GOT3 (cell line): ENCODE results near the gene CCDC190.
"Not testable (repeated sequence)": the region's sequence is repeated elsewhere in the genome, so short reads cannot be mapped to it uniquely, and the experiment has no call there.

Experiments used
- DNase-seq: peaks from one replicate; lab custom pipeline; 2025; ENCODE audit warnings: mixed read lengths; lab: John Stamatoyannopoulos, UW

The CCDC190 gene

GRCh38 chr1:162861101-162861500 lies at the start of gene CCDC190:
Gene CCDC190, minus strand, starts transcription at chr1:162861175. Its CDS starts 1,529 bp downstream, at chr1:162859646.
- no peak for DNase-seq

GRCh38 chr1:162910161-162910560 lies 49.2 kb upstream of the CCDC190 start:
- DNase-seq: no peak

- no peak for DNase-seq
These were observed 47.8 kb upstream of the CCDC190 start for GRCh38 chr1:162908780-162909179.

- no peak for DNase-seq
These were observed 47.3 kb upstream of the CCDC190 start for GRCh38 chr1:162908236-162908635.

GRCh38 chr1:162906485-162906884 lies 45.5 kb upstream of the CCDC190 start:
- no peak for DNase-seq

GRCh38 chr1:162905174-162906158 lies 44.5 kb upstream of the CCDC190 start:
- no peak for DNase-seq

GRCh38 chr1:162904579-162904978 lies 43.6 kb upstream of the CCDC190 start:
- no peak for DNase-seq

- DNase-seq: no peak
These were observed 43.0 kb upstream of the CCDC190 start for GRCh38 chr1:162904023-162904422.

GRCh38 chr1:162903246-162903645 lies 42.3 kb upstream of the CCDC190 start:
- DNase-seq: no peak

GRCh38 chr1:162902416-162902815 lies 41.4 kb upstream of the CCDC190 start:
- DNase-seq: no peak

GRCh38 chr1:162901243-162901642 lies 40.3 kb upstream of the CCDC190 start:
- DNase-seq: no peak

- no peak for DNase-seq
These were observed 38.6 kb upstream of the CCDC190 start for GRCh38 chr1:162899422-162900146.

- DNase-seq: no peak
These were observed 32.6 kb upstream of the CCDC190 start for GRCh38 chr1:162893612-162893908.

GRCh38 chr1:162892906-162893611 lies 32.1 kb upstream of the CCDC190 start:
- DNase-seq: no peak

GRCh38 chr1:162889989-162890388 lies 29.0 kb upstream of the CCDC190 start:
- no peak for DNase-seq

GRCh38 chr1:162886705-162887104 lies 25.7 kb upstream of the CCDC190 start:
- no peak for DNase-seq

- no peak for DNase-seq
These were observed 24.3 kb upstream of the CCDC190 start for GRCh38 chr1:162885265-162885664.

- DNase-seq: no peak
These were observed 23.9 kb upstream of the CCDC190 start for GRCh38 chr1:162884831-162885230.

GRCh38 chr1:162882248-162882674 lies 21.3 kb upstream of the CCDC190 start:
- no peak for DNase-seq

- no peak for DNase-seq
These were observed 20.6 kb upstream of the CCDC190 start for GRCh38 chr1:162881590-162881989.

GRCh38 chr1:162880617-162881016 lies 19.6 kb upstream of the CCDC190 start:
- not testable (repeated sequence) for DNase-seq

- DNase-seq: peak; percentile 37
These were observed 17.1 kb upstream of the CCDC190 start for GRCh38 chr1:162878000-162878596.
